ENCODE results near the gene TRIP10. TPM values are rescaled to one million over a fixed set of nuclear protein-coding genes. Genes with fewer than 3 reads are reported as not detected.

TRIP10 gene
- total RNA-seq, 1 donor from 2014 or later, result 16.7 TPM

DNA sequence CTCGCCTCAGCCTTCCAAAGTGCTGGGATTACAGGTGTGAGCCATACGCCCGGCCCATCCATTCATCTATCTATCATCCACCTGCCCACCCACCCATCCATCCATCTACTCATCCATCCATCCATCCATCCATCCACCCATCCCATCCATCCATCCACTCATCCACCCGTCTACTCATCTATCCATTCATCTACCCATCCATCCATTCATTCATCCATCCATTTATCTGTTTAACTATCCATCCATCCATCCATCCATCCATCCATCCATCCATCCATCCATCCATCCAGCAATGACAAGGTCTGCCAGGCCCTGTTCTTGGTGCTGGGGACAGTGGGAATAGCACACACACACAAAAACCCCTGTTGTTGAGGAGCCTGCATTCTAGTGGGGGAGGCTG lies 37.5 kb downstream of the TRIP10 start:
- peaks cover 3% of the 10 kb centered on the region for H3K27me3 Mint-ChIP-seq (ENCODE audit: unreplicated experiment)
- TF ChIP-seq, protein P1, sequence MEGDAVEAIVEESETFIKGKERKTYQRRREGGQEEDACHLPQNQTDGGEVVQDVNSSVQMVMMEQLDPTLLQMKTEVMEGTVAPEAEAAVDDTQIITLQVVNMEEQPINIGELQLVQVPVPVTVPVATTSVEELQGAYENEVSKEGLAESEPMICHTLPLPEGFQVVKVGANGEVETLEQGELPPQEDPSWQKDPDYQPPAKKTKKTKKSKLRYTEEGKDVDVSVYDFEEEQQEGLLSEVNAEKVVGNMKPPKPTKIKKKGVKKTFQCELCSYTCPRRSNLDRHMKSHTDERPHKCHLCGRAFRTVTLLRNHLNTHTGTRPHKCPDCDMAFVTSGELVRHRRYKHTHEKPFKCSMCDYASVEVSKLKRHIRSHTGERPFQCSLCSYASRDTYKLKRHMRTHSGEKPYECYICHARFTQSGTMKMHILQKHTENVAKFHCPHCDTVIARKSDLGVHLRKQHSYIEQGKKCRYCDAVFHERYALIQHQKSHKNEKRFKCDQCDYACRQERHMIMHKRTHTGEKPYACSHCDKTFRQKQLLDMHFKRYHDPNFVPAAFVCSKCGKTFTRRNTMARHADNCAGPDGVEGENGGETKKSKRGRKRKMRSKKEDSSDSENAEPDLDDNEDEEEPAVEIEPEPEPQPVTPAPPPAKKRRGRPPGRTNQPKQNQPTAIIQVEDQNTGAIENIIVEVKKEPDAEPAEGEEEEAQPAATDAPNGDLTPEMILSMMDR (IDR thresholded peaks at IDR 0.05; ENCODE audit: partially characterized antibody, unreplicated experiment), result no peak
- no peak for DNase-seq
- H3K27ac Mint-ChIP-seq (ENCODE audit: unreplicated experiment), result no peak overlapping the region
- peaks cover 4% of the 10 kb centered on the region for H3K9me3 Mint-ChIP-seq (ENCODE audit: unreplicated experiment)
- peaks cover 4% of the 10 kb centered on the region for H3K36me3 Mint-ChIP-seq (ENCODE audit: unreplicated experiment)
- H3K4me1 Mint-ChIP-seq (ENCODE audit: low read depth, unreplicated experiment), result no peaks in the 10 kb centered on the region
- H3K4me3 Mint-ChIP-seq (ENCODE audit: unreplicated experiment), result no peak overlapping the region

GRCh38 chr19:6777434-6777833 lies 38.0 kb downstream of the TRIP10 start:
- TF ChIP-seq, protein P1 (IDR thresholded peaks at IDR 0.05; ENCODE audit: partially characterized antibody, unreplicated experiment), result no peak
- no peak for DNase-seq
- Mint-ChIP-seq H3K4me1 (ENCODE audit: low read depth, unreplicated experiment) (no peaks in the 10 kb centered on the region), H3K27ac (ENCODE audit: unreplicated experiment) (no peak overlapping the region), H3K9me3 (ENCODE audit: unreplicated experiment) (peaks cover 4% of the 10 kb centered on the region), H3K4me3 (ENCODE audit: unreplicated experiment) (no peak overlapping the region), H3K36me3 (ENCODE audit: unreplicated experiment) (peaks cover 4% of the 10 kb centered on the region), H3K27me3 (ENCODE audit: unreplicated experiment) (peaks cover 3% of the 10 kb centered on the region)

GRCh38 chr19:6778386-6778785 lies 38.9 kb downstream of the TRIP10 start:
- DNase-seq, result no peak
- TF ChIP-seq, protein P1 (IDR thresholded peaks at IDR 0.05; ENCODE audit: partially characterized antibody, unreplicated experiment), result no peak
- Mint-ChIP-seq H3K4me1 (ENCODE audit: low read depth, unreplicated experiment) (no peaks in the 10 kb centered on the region), H3K27ac (ENCODE audit: unreplicated experiment) (no peak overlapping the region), H3K27me3 (ENCODE audit: unreplicated experiment) (peaks cover 3% of the 10 kb centered on the region), H3K9me3 (ENCODE audit: unreplicated experiment) (peaks cover 4% of the 10 kb centered on the region), H3K36me3 (ENCODE audit: unreplicated experiment) (peaks cover 4% of the 10 kb centered on the region), H3K4me3 (ENCODE audit: unreplicated experiment) (no peak overlapping the region)

DNA sequence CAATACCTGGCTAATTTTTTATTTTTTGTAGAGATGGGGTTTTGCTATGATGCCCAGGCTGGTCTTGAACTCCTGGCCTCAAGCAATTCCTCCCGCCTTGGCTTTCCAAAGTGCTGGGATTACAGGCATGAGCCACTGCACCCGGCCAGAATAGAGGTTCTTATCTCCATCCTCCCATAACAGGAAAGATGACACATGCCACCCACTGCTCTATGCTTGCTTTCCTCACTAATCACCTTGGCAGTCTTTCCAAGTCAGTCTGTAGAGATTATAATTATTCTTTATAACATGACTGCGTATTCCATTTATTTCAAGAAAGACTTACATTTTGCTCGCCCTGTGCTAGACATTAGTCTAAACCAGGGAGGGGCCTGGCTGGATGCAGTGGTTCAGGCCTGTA lies 39.7 kb downstream of the TRIP10 start:
- no peak overlapping the region for H3K4me3 Mint-ChIP-seq (ENCODE audit: unreplicated experiment)
- H3K4me1 Mint-ChIP-seq (ENCODE audit: low read depth, unreplicated experiment), result no peaks in the 10 kb centered on the region
- H3K27ac Mint-ChIP-seq (ENCODE audit: unreplicated experiment), result no peak overlapping the region
- peaks cover 3% of the 10 kb centered on the region for H3K27me3 Mint-ChIP-seq (ENCODE audit: unreplicated experiment)
- peaks cover 4% of the 10 kb centered on the region for H3K36me3 Mint-ChIP-seq (ENCODE audit: unreplicated experiment)
- TF ChIP-seq, protein P1 (IDR thresholded peaks at IDR 0.05; ENCODE audit: partially characterized antibody, unreplicated experiment), result no peak
- H3K9me3 Mint-ChIP-seq (ENCODE audit: unreplicated experiment), result peaks cover 4% of the 10 kb centered on the region
- no peak for DNase-seq

- no peak overlapping the region for H3K4me3 Mint-ChIP-seq (ENCODE audit: unreplicated experiment)
- H3K4me1 Mint-ChIP-seq (ENCODE audit: low read depth, unreplicated experiment), result no peaks in the 10 kb centered on the region
- no peak for DNase-seq
- H3K27ac Mint-ChIP-seq (ENCODE audit: unreplicated experiment), result no peak overlapping the region
- no peaks in the 10 kb centered on the region for H3K27me3 Mint-ChIP-seq (ENCODE audit: unreplicated experiment)
- TF ChIP-seq, protein P1 (IDR thresholded peaks at IDR 0.05; ENCODE audit: partially characterized antibody, unreplicated experiment), result no peak
- peaks cover 5% of the 10 kb centered on the region for H3K9me3 Mint-ChIP-seq (ENCODE audit: unreplicated experiment)
- H3K36me3 Mint-ChIP-seq (ENCODE audit: unreplicated experiment), result no peaks in the 10 kb centered on the region
Measured at GRCh38 chr19:6787393-6787792, 47.9 kb downstream of the TRIP10 start.

Measured in glutamatergic neuron (in vitro differentiated cells).